Stimulated activated CD8-positive, alpha-beta memory T cell treated with anti-CD3 and anti-CD28 coated beads, Interleukin-4, amount 100 ng/mL, for 4 hours (primary cell): ENCODE results near the gene MIAT.

Source experiments
- DNase-seq, 2 donors: peaks; one replicate each; pipeline ENCODE4 v3.0.0-alpha.2; 2020; ENCODE audit warnings: low read depth in 2 of 2, low spot score in 1 of 2

MIAT gene

DNA sequence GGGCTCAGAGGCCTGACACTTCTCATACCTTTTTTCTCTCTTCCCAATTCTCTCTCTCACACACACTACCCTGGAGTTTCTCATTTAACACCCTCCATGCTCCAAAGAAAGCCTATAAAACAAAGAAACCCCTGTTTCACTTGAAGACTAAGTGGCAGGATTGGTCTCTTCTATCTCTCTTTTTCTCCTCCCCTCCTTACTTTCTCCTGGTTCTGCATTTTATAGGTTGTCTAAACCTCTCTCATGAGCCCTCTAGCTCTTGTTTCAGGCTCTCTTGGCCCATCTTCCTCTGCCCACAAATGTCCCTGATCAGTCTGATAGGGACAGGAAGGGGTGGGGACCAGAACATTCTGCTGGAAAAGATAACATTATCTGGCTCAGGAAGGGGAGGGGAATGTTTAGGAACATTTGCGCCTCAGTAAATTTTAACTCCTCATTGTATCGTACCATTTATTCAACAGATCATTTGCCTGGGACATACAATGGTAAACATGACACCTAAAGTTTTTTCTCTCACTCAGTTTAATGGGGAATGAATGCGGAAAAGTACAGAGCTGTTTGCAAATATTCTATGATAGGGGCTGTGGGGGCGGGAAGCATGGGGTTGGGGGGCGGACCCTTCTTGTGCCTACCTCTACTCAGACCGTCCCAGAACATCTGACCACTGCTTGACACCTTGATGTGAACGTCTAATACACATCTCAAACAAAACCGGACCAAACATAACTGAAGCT is 24.8 kb upstream of the MIAT start:
- DNase-seq = no peak

DNA sequence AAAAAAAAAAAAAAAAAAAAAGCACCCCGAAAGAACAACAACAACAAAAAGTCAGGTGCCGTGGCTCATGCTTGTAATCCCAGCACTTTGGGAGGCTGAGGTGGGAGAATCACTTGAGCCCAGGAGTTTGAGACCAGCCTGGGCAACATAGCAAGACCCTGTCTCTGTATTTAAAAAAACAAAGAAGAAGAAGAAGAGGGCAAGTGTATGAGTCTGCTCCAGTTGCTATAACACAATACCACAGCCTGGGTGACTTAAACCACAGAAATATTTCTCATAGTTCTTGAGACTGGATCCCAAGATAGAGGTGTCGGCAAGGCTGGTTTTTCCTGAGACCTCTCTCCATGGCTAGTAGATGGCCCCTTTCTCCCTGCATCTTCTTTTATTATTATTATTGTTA is 23.2 kb upstream of the MIAT start:
- no peak for DNase-seq

DNA sequence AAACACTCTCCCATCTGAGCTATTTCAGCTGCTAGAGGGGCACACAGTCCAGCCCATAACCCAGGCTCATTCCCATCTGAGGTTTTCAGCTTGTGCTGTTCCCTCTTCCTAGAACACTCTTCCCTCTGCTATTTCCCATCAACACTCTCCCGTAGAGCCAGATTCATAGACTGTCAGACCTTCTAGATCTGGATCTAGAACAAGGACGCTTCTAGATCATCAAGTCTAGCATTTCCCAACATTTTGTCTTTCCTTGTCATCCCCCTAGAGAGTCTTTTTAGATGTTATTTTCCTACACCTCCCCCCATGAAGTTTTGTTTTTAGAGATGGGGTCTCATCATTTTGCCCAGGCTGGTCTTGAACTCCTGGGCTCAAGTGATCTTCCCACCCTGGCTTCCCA is 22.3 kb upstream of the MIAT start:
- no peak for DNase-seq

DNA sequence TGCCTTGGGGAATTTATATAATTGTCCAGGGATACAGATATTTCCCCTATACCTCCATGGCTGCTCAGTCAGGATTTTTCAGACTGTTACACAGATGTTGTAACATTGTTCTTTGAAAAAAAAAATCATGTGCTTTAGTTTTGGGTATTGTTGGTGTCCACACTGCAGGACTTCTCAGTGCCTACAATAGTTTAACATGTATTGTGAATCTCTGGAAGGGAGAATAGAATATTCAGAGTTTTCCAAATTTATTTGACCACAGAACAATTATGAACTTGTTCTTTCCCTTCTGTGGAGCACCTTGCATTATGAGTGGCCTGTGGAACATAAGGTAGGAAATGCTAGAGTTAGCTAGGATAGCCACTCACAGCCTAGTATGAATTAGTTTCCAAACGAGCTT is 21.1 kb upstream of the MIAT start:
- DNase-seq = no peak

DNA sequence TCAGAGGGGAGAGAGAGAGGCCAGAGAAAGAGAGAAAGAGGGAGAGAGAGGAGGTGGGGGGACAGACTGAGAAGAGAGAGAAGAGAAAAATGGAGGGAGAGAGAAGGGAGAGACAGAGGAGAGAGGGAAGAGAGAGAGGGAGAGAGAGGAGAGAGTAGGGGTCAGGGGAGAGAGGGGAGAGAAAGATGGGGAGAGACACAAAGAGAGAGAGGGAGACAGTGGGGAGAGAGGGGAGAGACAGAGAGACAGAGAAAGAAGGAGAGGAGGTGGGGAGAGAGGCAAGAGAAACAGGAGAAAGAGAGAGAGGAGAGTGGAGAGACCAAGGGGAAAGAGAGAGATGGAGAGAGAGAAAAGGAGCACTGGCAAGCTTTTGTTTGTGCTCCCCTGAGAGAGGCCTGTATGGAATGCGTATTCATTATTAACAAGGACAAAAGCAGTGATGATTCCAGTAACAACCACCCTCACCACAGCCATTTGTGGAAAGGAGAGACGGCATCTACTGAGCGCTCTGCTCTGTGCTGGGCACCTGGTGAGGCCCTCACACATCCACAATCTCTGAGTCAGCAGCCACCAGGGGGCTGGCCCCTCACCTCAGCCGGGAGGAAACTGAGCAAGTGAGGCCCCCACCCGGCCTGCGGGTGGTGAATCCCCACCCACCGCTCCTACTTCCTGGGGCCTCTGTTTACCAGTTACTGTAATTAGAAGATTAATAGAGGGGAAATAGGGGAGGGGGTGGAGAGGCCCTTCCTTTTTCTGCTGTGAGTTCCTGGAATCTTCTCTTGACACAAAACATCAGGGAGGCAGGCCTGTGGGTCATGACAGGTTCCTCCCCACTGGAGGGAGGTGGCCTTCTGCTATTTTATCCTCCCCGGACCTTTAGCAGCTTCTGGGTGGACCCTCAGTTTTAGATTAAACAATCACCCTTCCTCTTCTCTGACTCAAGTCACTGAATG is 14.6 kb upstream of the MIAT start:
- DNase-seq = peak; percentile 62 to 72

DNA sequence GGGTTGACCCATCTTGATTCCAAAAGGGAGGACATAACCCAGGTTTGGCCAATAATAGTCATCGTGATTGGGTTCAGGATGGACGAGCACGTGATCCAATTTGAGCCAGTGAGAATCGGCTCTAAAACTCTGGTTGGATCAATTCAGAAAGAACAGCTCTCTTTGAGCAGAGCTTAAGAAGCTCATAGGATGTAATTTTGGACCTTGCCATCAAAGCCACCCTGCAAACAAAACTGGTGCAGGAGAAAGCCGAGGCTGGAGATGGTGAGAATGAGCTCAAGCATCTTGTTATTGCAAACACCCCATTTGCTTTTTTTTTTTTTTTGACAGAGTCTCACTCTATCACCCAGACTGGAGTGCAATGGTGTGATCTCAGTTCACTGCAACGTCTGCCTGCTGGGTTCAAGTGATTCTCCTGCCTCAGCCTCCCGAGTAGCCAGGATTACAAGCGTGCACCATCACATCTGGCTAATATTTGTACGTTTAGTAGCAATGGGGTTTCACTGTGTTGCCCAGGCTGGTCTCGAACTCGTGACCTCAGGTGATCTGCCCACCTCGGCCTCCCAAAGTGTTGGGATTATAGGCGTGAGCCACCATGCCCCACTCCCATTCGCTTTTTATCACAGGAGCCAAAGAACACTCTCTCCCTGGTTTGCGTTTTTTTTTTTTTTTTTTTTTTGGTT is 13.8 kb upstream of the MIAT start:
- DNase-seq = no peak

DNA sequence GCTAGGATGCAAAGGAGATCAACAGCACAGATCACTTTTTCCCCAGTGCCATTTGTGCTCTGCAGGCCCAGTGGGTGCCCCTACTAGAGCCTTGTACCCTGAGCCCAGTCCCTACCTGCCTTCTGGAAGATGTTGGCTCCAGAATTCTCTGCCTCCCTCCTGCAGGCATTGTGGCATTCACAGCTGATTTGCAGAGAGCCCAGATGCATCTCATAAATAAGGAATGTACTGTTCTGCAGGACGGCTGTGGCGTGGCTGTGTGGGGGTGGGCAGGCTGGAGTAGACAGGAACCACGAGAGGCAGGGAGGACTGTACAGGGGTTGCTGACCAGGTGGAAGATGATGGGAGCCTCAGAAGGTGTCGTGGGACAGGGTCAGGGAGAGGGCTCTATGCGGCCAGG is 11.2 kb upstream of the MIAT start:
- DNase-seq = no peak

DNA sequence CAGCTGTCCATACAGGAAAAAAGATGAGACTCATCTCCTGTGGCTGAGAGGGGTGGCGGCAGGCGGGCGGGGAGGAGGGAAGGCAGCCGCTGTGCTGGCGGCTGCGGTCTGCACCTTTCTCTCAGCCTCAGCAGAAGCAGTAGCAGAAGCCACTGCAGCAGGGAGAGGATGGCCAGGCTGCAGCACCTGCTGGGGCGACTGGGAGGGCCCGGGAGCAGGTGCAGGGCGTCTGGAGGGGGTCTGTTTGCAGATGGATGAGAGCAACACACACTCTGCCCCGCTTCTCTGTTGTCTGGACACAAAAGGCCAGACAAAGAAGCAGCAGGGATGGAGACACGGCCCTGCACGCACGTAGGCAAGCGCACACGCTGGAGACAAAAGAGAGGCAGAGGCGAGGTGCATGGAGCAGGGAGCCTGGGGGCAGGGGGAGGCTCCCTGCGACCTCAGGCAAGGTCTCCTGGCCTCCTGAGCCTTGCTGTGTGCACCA is 9.3 kb upstream of the MIAT start:
- DNase-seq = no peak

DNA sequence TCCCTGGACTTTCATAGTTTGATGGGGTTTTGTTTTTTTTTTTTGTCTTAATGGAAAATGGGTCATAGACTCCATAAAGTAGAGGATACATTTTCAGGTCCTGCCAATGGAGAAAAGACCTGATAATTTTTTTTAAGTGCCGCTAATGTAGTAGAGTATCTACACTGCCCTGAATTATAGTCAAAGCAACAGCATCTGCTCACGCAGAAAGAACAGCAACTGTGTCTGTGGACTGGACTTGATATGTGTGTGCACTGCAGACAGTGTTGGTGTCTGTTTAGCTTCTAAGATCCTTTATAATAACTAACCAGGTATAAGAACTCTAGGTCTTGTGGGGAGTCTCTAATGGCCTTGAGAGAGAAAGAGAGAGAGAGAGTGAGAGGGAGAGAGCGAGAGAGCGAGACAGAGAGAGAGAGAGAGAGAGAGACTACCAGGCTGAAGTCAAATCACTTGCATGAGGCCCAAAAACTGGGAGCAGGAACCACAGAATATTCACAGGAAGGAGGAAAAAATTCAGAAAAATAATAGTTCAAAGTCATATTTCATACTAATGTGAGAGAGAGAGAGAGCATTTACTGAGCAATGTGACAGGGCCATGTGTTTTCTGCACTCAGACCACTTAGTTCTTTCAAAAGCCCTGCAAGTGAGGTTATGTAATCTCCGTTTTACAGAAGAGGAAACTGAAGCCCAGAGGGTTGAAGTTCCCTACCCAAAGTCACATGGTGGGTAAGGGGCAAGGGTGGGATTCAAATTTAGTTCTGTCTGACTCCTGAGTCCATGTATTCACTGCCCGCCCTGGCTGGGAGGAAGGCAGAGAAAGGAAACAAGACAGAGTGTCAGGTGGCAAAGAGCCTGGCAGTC is 8.6 kb upstream of the MIAT start:
- DNase-seq = no peak

DNA sequence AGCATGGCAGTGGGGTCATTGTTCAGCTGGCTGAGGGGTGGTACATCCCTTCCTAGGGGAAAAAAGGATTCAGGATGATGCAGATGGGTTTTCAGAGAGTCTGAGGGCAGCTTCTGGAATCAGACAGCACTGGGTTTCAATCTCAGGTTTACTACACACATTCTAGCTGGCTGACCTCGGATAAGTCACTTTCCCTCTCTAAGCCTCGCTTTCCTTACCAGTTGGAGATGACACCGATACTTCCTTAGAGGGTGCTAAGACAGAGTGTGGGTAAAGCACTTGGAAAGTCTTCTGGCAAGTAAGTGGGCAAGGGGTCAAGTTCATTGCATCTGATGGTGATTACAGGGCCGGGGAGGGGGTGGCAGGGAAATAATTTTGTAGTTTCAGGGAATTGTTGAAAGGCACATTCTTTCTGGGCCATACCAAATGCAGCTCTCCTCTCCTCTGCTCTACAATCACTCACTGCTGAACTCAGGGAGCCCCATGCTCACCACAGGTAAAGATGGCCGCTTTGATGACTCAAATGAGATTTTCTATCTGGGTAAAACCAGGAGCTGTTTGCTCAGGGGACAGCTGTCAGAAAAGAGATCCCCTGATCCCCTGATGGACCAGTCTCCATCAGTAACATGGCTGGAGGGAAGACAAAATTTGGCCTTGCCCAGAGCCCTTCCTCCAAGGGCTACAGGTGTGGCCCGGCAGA is 6.5 kb upstream of the MIAT start:
- DNase-seq = no peak

DNA sequence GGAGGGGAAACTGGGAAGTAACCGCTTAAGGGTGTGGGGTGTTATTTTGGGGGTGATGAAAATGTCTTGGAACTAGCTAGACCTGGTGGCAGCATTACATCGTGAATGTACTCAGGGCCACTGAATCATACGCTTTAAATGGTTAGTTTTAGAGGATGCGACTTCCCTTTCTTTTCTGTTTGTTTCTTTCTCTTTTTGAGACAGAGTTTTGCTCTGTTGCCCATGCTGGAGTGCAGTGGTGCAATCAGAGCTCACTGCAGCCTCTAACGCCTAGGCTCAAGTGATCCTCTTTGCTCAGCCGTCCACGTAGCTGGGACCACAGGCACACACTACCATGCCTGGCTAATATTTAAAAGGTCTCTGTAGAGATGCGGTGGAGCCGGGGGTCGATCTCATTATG is 5.6 kb upstream of the MIAT start:
- no peak for DNase-seq

DNA sequence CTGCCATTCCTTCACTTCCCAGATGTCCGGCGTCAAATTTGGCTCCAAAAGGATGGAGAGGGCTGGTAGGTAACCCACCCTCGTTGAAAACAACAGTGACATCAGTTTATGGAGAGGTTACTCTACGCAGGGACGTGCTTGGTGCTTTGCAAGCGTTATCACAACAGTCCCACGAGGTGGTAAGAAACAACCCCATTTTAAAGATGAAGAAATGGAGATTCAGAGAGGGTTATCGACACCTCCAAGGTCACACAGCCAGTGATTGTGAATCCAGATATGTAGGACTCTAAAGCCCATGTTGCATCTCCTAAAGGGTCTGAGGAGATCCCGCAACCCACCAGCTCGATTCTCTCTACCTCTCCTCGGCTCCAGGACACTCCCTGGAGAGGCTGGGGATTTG is 773 bp downstream of the MIAT start:
- DNase-seq = no peak

DNA sequence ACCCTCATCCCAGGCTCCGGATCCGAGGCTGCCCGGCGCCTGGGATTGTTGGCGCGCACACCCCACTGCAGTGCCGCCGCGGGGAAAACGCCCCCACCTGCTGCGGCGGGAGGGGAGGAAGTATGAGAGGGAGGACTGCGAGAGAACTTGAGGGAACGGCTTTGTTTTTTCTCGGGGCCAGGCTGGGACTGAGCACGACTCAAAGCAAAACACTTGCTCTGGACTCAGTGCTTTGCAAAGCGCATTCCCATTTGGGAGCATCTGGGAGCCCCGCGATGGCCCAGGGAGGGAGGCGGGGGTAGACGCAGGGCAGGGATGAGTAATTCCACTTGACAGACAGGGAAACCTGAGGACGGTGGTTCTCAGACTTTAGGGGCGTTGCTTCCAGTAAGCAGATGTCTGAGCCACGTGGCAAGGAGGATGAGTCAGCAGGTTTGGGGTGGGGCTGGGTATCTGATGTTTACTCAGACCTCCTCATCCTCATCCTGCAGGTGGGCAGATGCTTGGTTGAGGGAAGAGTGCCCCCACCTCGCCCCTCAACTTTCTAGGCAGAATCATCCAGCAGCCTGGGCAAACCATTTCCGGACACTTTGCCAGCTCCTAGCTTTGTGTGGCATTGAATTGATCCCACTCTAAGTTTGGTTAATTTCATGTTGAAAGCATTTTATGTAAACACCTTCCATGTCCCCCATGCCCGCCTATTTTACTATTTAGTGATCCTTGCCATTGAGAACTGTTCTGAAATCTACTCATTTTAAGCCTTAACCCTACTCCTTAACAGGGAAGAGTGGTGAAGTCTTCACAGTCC is 1.5 kb downstream of the MIAT start:
- peak; percentile 72 to 73 for DNase-seq

DNA sequence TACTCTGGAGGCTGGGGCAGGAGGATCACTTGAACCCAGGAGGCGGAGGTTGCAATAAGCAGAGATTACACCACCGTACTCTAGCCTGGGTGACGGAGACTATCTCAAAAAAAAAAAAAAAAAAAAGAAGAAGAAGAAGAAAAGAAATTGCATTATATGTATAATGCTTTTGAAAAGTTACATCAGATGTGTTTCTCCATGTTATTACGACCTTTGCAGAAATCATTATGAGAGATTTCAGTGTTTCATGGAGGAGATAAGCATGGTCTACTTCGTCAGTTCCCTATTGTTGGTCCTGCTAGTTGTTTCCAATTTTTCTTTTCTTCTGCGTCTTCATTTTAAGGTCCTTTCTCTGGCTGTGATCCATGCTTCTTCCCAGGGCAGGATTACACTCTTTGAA is 3.0 kb downstream of the MIAT start:
- DNase-seq = no peak

DNA sequence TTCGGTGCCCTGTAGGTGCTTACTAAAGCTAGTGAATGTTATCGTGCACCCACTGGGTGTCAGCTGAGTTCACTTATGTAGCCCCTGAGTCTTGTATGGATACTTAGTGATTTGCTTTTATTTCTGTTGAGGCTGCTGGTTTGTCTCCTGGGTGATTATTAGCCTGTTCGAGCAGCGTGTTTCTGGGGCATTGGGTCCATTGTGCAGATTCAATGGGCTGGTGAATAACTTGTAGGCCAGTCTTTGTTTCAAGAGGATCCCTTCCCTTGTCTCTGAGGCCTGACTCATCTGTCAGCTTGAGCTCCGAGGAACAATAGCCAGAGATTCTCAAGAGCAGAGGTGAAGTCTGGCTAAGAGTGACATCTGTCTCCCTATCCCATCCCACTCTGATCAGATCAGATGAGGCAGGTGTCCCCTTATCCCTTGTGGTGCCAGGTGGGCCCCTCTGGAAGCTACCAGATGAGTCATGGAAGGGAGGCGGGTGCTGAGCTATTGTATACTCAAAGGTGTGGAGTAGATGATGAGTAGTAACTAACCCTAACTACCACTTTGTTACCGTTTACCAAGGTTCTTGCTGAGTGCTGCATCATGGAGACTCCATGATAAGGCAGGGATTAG is 3.7 kb downstream of the MIAT start:
- DNase-seq = no peak

DNA sequence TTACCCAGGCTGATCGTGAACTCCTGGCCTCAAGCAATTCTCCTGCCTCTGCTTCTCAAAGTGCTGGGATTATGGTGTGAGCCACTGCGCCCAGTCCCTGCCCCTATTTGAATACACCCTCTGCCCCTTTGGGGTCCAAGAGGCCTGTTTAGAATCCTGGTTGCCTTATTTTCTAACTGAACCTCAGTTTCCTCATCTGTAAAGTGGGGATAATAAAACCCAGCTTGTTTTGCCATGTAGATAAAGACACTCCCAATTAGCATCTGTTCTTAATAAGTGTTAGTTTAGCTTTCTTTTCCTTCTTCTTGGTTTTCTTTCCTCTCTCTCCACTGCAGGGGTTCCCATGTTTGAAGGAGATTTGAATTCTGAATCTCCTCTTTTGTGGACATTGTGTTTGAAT is 4.8 kb downstream of the MIAT start:
- no peak for DNase-seq

DNA sequence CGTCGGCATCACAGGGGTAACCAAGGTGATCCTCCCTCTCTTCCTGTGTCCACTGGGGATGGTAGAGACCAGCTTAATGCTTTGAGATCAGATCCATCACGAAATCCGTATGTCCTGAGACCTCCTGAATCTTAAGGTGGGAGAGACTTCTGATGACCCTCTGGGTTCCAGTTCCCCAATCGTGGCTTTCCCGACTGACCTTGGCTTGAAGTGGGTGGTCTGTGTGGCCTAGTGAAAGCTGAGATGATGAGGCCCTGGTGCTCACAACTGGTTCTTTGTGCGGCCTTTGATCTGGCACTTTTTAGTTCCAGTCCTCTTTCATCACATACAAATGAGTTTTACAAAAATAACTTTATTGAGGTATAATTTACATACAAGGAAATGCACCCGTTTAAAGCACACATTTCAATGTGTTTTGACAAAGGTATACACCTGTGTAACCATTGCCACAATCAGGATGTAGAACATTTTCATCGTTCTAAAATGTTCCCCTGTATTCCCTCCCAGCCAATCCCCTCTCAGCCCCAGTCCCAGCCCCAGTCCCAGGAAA is 6.1 kb downstream of the MIAT start:
- no peak for DNase-seq

DNA sequence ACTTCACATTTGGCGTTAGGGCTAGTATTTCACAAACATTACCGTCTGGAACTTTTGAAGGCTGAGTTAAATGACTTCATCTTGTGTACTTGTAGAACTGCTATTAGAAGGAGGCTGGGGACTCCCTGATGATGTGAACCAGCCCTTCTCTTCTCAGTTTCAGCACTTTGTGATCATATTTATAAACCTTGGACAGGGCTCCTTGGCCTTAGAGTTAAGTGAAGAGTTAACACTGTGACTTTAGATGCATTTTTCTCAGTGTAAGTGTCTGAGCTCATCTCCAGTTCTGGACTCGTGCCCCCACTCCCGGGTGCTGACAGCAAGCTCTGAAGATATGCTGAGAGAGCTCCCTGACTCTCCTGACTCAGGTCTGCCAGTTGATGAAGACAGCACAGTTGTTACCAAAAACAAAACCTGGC is 8.4 kb downstream of the MIAT start:
- no peak for DNase-seq

DNA sequence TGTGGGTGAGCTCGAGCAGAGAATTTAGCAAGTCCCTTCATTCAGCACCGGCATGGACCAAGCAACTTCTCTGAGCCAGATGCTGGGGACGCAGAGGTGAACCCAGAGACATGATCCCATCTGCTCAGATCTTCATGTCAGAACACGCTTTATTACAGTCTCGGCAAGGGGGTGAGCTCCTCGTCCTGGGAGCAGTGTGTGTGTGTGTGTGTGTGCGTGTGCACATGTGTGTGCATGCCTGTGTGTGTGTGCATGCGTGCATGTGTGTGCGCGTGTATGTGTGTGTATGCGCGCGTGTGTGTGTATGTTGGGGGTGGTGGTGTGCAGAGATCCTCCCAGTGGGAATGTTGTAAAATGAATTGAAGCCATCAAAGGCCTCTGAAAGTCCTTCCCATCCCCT is 9.8 kb downstream of the MIAT start:
- DNase-seq = no peak
